HEK293 (cell line): ENCODE measurements around the gene LRRC57.
A peak's percentile ranks its signal among the peaks of the same experiment; 100 is the strongest.

Experiments used
- BCL11A ChIP-seq: fragments of 450-650 bp; formaldehyde crosslinking; IDR thresholded peaks from 2 replicates; pipeline ENCODE4 v1.5.1; 2016; ENCODE audit warnings: low read depth, missing biosample characterization, missing genetic modification characterization
- GLI4 ChIP-seq: fragments of 450-650 bp; formaldehyde crosslinking; IDR thresholded peaks from 2 replicates; pipeline ENCODE4 v1.5.1; 2016; ENCODE audit warnings: missing biosample characterization, missing genetic modification characterization
- HOXD13 ChIP-seq: sonication (generic); formaldehyde crosslinking; IDR thresholded peaks from 2 replicates; pipeline ENCODE4 v1.8.0; 2022; ENCODE audit warnings: missing genetic modification reagents, borderline replicate concordance
- SP2 ChIP-seq: fragments of 450-650 bp; formaldehyde crosslinking; IDR thresholded peaks from 2 replicates; pipeline ENCODE4 v1.5.1; 2016; ENCODE audit warnings: missing biosample characterization, missing genetic modification characterization
- YY2 ChIP-seq: fragments of 450-650 bp; formaldehyde crosslinking; IDR thresholded peaks from 2 replicates; pipeline ENCODE4 v1.5.1; 2016; ENCODE audit warnings: missing biosample characterization, missing genetic modification characterization
- ZBTB20 ChIP-seq: fragments of 450-650 bp; formaldehyde crosslinking; IDR thresholded peaks from 2 replicates; pipeline ENCODE4 v1.5.1; 2016; ENCODE audit warnings: missing biosample characterization, missing genetic modification characterization
- ZBTB48 ChIP-seq: fragments of 450-650 bp; formaldehyde crosslinking; IDR thresholded peaks from 2 replicates; pipeline ENCODE4 v1.5.1; 2016; ENCODE audit warnings: missing biosample characterization, missing genetic modification characterization
- ZFP69B ChIP-seq: fragments of 450-650 bp; formaldehyde crosslinking; IDR thresholded peaks from 2 replicates; pipeline ENCODE4 v1.5.1; 2016; ENCODE audit warnings: missing biosample characterization, missing genetic modification characterization
- ZNF16 ChIP-seq: fragments of 450-650 bp; formaldehyde crosslinking; IDR thresholded peaks from 2 replicates; pipeline ENCODE4 v1.5.1; 2016; ENCODE audit warnings: low read depth, missing biosample characterization, missing genetic modification characterization
- ZNF19 ChIP-seq: fragments of 450-650 bp; formaldehyde crosslinking; IDR thresholded peaks from 2 replicates; pipeline ENCODE4; 2016; ENCODE audit warnings: missing biosample characterization, missing genetic modification characterization, low read depth
- ZNF221 ChIP-seq: fragments of 450-650 bp; formaldehyde crosslinking; IDR thresholded peaks from 2 replicates; pipeline ENCODE4 v1.5.1; 2017; ENCODE audit warnings: missing biosample characterization, missing genetic modification characterization, borderline replicate concordance
- ZNF223 ChIP-seq: fragments of 450-650 bp; formaldehyde crosslinking; IDR thresholded peaks from 2 replicates; pipeline ENCODE4 v1.5.1; 2016; ENCODE audit warnings: missing biosample characterization, missing genetic modification characterization
- ZNF248 ChIP-seq: fragments of 450-650 bp; formaldehyde crosslinking; IDR thresholded peaks from 2 replicates; pipeline ENCODE4 v1.5.1; 2017; ENCODE audit warnings: missing biosample characterization, missing genetic modification characterization
- ZNF311 ChIP-seq: fragments of 450-650 bp; formaldehyde crosslinking; IDR thresholded peaks from 2 replicates; pipeline ENCODE4 v1.5.1; 2017; ENCODE audit warnings: missing biosample characterization, missing genetic modification characterization, borderline replicate concordance
- ZNF324 ChIP-seq: fragments of 450-650 bp; formaldehyde crosslinking; IDR thresholded peaks from 2 replicates; pipeline ENCODE4 v1.5.1; 2016; ENCODE audit warnings: missing biosample characterization, missing genetic modification characterization
- ZNF335 ChIP-seq: fragments of 450-650 bp; formaldehyde crosslinking; conservative IDR thresholded peaks from 2 replicates; pipeline ENCODE4 v1.5.1; 2016; ENCODE audit warnings: missing biosample characterization, missing genetic modification characterization
- ZNF585B ChIP-seq: fragments of 450-650 bp; formaldehyde crosslinking; IDR thresholded peaks from 2 replicates; pipeline ENCODE4 v1.5.1; 2016; ENCODE audit warnings: missing biosample characterization, missing genetic modification characterization
- ZNF768 ChIP-seq: fragments of 450-650 bp; formaldehyde crosslinking; IDR thresholded peaks from 2 replicates; pipeline ENCODE4 v1.5.1; 2018; ENCODE audit warnings: missing biosample characterization, mild to moderate bottlenecking, missing genetic modification characterization
- ZSCAN30 ChIP-seq: fragments of 450-650 bp; IDR thresholded peaks from 2 replicates; pipeline ENCODE4 v1.5.1; 2018; ENCODE audit warnings: missing biosample characterization, mild to moderate bottlenecking, missing genetic modification characterization, moderate library complexity
- TF ChIP-seq, protein P1 (sequence below): fragments of 450-650 bp; formaldehyde crosslinking; IDR thresholded peaks from 2 replicates; pipeline ENCODE4 v1.5.1; 2016; ENCODE audit warnings: missing biosample characterization, missing genetic modification characterization
- TF ChIP-seq, protein P2 (sequence below): fragments of 450-650 bp; formaldehyde crosslinking; IDR thresholded peaks from 2 replicates; pipeline ENCODE4 v1.5.1; 2016; ENCODE audit warnings: missing biosample characterization, missing genetic modification characterization
- TF ChIP-seq, protein P3 (sequence below): fragments of 450-650 bp; formaldehyde crosslinking; IDR thresholded peaks from 2 replicates; pipeline ENCODE4 v1.5.1; 2016; ENCODE audit warnings: missing biosample characterization, missing genetic modification characterization
- TF ChIP-seq, protein P4 (sequence below): fragments of 450-650 bp; formaldehyde crosslinking; IDR thresholded peaks from 2 replicates; pipeline ENCODE4 v1.5.1; 2017; ENCODE audit warnings: missing biosample characterization, missing genetic modification characterization
- TF ChIP-seq, protein P5 (sequence below): fragments of 450-650 bp; formaldehyde crosslinking; IDR thresholded peaks from 2 replicates; pipeline ENCODE4 v1.5.1; 2016; ENCODE audit warnings: missing biosample characterization, missing genetic modification characterization
- TF ChIP-seq, protein P6 (sequence below): fragments of 450-650 bp; formaldehyde crosslinking; IDR thresholded peaks from 2 replicates; pipeline ENCODE4 v1.5.1; 2016; ENCODE audit warnings: missing biosample characterization, missing genetic modification characterization
- TF ChIP-seq, protein P7 (sequence below): fragments of 450-650 bp; formaldehyde crosslinking; IDR thresholded peaks from 2 replicates; pipeline ENCODE4 v1.5.0; 2017; ENCODE audit warnings: missing biosample characterization, missing genetic modification characterization, borderline replicate concordance

Gene LRRC57

DNA sequence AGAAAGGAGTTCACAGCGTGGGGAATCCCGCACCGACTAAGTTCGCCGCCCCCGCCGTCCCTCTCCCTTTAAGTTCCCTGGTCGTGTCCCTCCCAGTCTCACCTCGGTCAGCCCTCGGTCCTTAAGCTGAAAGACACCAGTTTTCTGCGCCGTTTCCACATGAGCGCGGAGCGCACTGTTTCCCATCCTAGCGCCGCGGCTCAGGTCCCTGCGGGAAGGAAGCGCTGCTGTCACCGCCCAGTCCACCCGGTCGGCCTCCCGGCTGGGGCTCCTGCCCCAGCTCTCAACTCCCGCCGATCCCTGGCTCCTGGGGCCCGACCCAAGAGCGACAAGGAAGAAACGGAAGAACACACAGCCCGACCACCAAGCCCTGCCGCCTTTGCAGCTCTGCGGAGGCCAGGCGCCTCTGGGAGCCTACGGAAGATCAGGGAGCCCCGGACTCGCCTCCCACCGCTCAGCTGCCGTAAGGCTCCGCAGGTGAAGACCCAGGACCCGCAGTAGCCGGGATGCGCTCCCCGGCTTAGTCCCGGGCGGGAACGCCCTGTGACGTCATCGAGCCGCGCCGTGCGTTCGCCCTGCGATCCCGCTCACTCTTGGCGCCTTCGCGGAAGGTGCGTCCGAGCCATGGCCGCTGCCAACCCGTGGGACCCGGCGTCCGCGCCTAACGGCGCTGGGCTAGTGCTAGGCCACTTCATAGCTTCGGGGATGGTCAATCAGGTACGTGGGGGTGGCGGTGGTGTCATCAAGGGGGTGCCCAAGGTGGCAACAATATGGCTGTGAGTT is at the start of gene LRRC57, which contains the start of gene HAUS2 (continued):
- TF ChIP-seq YY2 (tag by site-specific recombination) (peak; percentile 74), ZNF248 (tag by site-specific recombination) (no peak), ZSCAN30 (peak; percentile 61; the same call in 1 of the 2 replicates), SP2 (peak; percentile 67), ZNF311 (tag by site-specific recombination) (no peak), ZNF335 (tag by site-specific recombination) (peak; percentile 92), BCL11A (tag by site-specific recombination) (no peak), GLI4 (tag by site-specific recombination) (no peak), ZNF221 (no peak), ZNF223 (tag by site-specific recombination) (no peak), ZNF19 (tag by site-specific recombination) (no peak), ZNF324 (no peak), ZFP69B (tag by site-specific recombination) (peak; percentile 51; the same call in 1 of the 2 replicates), ZBTB20 (peak; percentile 100), ZBTB48 (tag by site-specific recombination) (peak; percentile 93), ZNF585B (no peak), HOXD13 (CRISPR knock-in tag) (no peak), ZNF768 (tag by site-specific recombination) (no peak), ZNF16 (tag by site-specific recombination) (no peak)
- TF ChIP-seq, protein P1, sequence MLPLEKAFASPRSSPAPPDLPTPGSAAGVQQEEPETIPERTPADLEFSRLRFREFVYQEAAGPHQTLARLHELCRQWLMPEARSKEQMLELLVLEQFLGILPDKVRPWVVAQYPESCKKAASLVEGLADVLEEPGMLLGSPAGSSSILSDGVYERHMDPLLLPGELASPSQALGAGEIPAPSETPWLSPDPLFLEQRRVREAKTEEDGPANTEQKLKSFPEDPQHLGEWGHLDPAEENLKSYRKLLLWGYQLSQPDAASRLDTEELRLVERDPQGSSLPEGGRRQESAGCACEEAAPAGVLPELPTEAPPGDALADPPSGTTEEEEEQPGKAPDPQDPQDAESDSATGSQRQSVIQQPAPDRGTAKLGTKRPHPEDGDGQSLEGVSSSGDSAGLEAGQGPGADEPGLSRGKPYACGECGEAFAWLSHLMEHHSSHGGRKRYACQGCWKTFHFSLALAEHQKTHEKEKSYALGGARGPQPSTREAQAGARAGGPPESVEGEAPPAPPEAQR = no peak
- TF ChIP-seq, protein P2, sequence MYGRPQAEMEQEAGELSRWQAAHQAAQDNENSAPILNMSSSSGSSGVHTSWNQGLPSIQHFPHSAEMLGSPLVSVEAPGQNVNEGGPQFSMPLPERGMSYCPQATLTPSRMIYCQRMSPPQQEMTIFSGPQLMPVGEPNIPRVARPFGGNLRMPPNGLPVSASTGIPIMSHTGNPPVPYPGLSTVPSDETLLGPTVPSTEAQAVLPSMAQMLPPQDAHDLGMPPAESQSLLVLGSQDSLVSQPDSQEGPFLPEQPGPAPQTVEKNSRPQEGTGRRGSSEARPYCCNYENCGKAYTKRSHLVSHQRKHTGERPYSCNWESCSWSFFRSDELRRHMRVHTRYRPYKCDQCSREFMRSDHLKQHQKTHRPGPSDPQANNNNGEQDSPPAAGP = peak; percentile 90
- TF ChIP-seq, protein P3, sequence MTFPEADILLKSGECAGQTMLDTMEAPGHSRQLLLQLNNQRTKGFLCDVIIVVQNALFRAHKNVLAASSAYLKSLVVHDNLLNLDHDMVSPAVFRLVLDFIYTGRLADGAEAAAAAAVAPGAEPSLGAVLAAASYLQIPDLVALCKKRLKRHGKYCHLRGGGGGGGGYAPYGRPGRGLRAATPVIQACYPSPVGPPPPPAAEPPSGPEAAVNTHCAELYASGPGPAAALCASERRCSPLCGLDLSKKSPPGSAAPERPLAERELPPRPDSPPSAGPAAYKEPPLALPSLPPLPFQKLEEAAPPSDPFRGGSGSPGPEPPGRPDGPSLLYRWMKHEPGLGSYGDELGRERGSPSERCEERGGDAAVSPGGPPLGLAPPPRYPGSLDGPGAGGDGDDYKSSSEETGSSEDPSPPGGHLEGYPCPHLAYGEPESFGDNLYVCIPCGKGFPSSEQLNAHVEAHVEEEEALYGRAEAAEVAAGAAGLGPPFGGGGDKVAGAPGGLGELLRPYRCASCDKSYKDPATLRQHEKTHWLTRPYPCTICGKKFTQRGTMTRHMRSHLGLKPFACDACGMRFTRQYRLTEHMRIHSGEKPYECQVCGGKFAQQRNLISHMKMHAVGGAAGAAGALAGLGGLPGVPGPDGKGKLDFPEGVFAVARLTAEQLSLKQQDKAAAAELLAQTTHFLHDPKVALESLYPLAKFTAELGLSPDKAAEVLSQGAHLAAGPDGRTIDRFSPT (tag by site-specific recombination) = peak; percentile 95
- TF ChIP-seq, protein P4, sequence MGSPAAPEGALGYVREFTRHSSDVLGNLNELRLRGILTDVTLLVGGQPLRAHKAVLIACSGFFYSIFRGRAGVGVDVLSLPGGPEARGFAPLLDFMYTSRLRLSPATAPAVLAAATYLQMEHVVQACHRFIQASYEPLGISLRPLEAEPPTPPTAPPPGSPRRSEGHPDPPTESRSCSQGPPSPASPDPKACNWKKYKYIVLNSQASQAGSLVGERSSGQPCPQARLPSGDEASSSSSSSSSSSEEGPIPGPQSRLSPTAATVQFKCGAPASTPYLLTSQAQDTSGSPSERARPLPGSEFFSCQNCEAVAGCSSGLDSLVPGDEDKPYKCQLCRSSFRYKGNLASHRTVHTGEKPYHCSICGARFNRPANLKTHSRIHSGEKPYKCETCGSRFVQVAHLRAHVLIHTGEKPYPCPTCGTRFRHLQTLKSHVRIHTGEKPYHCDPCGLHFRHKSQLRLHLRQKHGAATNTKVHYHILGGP (tag by site-specific recombination) = peak; percentile 92
- TF ChIP-seq, protein P5, sequence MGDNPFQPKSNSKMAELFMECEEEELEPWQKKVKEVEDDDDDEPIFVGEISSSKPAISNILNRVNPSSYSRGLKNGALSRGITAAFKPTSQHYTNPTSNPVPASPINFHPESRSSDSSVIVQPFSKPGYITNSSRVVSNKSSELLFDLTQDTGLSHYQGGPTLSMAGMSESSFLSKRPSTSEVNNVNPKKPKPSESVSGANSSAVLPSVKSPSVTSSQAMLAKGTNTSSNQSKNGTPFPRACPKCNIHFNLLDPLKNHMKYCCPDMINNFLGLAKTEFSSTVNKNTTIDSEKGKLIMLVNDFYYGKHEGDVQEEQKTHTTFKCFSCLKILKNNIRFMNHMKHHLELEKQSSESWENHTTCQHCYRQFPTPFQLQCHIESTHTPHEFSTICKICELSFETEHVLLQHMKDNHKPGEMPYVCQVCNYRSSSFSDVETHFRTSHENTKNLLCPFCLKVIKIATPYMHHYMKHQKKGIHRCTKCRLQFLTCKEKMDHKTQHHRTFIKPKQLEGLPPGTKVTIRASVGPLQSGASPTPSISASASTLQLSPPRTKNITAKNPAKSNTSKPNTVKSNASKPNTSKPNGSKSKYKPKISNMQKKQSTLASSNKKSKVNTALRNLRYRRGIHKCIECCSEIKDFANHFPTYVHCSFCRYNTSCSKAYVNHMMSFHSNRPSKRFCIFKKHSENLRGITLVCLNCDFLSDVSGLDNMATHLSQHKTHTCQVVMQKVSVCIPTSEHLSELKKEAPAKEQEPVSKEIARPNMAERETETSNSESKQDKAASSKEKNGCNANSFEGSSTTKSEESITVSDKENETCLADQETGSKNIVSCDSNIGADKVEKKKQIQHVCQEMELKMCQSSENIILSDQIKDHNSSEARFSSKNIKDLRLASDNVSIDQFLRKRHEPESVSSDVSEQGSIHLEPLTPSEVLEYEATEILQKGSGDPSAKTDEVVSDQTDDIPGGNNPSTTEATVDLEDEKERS = no peak
- TF ChIP-seq, protein P6, sequence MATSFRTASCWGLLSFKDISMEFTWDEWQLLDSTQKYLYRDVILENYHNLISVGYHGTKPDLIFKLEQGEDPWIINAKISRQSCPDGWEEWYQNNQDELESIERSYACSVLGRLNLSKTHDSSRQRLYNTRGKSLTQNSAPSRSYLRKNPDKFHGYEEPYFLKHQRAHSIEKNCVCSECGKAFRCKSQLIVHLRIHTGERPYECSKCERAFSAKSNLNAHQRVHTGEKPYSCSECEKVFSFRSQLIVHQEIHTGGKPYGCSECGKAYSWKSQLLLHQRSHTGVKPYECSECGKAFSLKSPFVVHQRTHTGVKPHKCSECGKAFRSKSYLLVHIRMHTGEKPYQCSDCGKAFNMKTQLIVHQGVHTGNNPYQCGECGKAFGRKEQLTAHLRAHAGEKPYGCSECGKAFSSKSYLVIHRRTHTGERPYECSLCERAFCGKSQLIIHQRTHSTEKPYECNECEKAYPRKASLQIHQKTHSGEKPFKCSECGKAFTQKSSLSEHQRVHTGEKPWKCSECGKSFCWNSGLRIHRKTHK (tag by site-specific recombination) = no peak
- TF ChIP-seq, protein P7, sequence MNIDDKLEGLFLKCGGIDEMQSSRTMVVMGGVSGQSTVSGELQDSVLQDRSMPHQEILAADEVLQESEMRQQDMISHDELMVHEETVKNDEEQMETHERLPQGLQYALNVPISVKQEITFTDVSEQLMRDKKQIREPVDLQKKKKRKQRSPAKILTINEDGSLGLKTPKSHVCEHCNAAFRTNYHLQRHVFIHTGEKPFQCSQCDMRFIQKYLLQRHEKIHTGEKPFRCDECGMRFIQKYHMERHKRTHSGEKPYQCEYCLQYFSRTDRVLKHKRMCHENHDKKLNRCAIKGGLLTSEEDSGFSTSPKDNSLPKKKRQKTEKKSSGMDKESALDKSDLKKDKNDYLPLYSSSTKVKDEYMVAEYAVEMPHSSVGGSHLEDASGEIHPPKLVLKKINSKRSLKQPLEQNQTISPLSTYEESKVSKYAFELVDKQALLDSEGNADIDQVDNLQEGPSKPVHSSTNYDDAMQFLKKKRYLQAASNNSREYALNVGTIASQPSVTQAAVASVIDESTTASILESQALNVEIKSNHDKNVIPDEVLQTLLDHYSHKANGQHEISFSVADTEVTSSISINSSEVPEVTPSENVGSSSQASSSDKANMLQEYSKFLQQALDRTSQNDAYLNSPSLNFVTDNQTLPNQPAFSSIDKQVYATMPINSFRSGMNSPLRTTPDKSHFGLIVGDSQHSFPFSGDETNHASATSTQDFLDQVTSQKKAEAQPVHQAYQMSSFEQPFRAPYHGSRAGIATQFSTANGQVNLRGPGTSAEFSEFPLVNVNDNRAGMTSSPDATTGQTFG (tag by site-specific recombination) = no peak
